Muscle of back (tissue), 11 donors: Measurements from ENCODE around the gene TRAF3. TPM values are rescaled to one million over a fixed set of nuclear protein-coding genes. Genes with fewer than 3 reads are reported as not detected.
A peak's percentile ranks its signal among the peaks of the same experiment; 100 is the strongest.
"Not testable (repeated sequence)": the region's sequence is repeated elsewhere in the genome, so short reads cannot be mapped to it uniquely, and the experiment has no call there.

Source experiments
- DNase-seq, 3 donors: peaks; one replicate each; pipeline versions ENCODE4 v3.0.0 to v3.0.0-alpha.2; 2013
- polyA plus RNA-seq, 10 donors: library from polyadenylated mRNA; unstranded; fragments of 120-200 nt; gene quantifications; one replicate each; pipeline ENCODE4 v1.2.1, GENCODE V29; 2013; ENCODE audit not compliant: insufficient read length in 10 of 10

TRAF3 gene
- polyA plus RNA-seq, 10 donors: 10.9 to 18.9 (median 12.5) TPM

DNA sequence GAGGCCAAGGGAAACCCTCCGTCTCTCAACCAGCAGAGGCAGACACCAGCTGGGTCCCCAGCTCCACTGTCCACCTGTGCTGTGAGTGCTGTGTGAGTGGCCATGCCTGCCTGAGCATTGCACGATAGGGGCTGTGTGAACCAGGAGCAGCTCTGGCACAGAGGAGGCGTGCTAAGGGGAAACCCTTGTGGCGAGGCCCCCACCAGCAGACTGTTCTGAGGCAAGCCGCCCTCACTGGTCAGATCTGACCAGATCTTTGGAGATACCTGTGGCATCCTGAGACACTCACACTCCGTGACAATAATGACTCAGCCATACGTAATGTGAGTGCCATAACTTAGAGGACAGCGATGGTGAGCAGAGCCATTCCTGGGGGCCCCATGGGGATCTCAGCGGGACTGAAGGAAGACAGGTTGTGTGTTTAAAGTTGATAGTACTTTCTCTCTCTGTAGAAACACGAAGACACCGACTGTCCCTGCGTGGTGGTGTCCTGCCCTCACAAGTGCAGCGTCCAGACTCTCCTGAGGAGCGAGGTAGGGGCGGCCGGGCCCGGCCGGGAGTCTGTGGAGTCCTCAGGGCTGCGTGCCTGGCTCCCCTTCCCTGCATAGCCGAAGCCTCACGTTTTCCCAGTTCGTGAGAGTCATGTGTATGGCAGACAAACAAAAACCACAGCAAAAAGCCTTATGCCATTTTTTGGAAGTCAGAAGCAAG lies 108.6 kb downstream of the TRAF3 start:
- no peak for DNase-seq

DNA sequence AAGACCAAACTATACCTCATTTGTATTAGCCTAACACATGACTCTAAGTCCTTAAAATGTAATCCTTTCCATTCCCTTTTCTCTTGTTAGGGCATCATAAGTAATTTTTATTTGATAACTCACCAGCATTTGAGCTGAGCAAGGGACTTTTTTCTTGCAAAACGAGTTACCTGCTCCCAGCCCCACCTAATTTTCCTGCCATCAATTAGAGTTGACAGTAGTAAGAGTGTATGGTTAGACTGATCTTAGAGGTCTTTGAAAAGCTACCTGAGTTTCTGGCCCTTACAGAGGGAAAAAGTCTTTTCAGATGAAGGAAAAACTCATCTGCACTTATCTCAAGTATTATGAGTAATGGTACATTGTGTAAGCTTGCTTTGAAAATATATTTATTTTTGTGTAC lies 111.5 kb downstream of the TRAF3 start:
- DNase-seq: no peak

DNA sequence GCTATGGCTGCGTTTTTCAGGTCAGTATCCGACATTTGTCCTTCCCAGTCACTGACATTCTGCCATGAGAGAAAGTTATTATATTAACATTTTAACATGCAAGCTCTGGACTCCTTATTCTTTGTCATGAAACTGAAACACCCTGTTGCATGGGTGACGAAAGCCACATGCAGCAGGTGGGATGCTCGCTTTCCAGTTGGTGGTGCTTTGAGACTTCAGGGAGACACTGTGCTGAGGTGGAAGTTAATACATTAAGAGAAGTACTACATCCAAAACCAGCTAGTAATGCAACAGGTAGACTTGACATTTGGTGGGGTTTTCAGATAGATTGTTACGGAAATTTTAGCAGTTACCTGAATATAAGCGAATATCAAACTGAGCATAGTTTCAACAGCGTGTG lies 112.4 kb downstream of the TRAF3 start:
- no peak for DNase-seq

DNA sequence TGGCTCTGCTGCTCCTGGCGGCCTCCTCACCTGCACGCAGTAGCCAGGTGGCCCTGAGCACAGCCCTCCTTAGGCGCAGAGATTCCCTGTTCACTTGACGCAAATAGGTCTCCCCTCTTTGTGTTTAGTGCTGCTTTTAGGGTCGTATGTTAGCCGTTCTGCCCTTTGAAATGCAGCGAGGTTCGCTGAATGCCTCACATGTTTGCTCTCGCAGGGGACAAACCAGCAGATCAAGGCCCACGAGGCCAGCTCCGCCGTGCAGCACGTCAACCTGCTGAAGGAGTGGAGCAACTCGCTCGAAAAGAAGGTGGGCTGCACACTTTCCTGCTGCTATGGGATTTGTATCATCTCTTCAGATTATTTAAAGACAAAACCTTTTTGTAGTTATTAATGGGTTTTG lies 113.9 kb downstream of the TRAF3 start:
- DNase-seq: no peak

DNA sequence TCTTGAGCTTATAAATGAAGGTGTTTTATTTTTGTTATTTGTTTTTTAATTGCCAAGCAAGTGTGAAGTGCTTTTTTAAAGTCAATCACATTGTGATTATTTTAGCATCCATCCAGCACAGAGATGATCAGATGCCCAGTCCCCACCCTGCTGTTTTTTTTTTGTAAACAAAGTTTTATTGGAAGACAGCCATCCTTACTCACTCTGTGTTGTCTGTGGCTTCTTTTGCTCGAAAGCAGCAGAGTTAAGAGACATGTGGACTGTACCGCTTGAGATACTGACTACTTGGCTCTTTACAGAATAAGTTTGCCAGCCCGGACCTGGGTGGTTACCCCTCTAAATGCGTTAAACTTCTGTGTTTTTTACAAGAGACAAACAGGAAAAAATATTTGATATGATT lies 114.3 kb downstream of the TRAF3 start:
- no peak for DNase-seq

DNA sequence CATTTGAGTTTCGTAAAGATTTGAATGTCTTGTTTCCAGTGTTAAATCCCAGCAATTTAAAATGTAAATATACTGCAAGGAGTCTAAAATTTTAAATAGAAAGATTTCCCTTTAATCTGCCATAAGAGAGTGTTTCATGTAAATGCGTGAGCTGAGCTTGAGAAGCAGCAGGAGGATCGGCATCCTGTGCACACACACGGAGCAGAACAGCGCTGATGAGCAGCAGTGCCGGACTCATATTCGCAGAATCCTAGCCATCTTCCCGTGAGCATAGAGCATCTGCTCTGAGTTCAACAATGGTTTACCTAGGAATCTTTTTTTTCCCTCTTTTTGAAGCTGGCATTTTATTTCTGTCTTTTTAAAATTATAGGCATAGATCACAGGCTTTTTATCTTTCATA lies 115.4 kb downstream of the TRAF3 start:
- DNase-seq: no peak

DNA sequence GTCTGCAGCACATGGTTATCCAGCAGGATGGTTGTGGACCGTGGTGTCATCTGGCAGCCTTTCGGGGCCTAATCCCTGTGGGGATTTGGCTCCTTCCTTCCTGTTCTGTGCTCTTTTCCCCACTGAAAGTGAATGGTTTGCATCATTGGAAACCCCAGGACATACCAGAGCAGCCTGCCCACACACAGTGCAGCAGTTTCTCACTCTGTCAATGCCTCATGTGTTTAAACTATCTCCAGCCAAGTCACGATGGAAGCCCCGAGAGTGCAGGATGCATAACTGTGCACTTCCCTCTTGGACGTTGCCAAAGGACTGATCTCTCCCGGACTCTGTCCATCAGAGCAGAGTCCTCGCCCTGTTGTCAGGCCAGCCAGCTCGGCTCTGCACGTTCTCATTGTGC lies 116.2 kb downstream of the TRAF3 start:
- DNase-seq: peak; percentile 77 to 92 (median 86)

DNA sequence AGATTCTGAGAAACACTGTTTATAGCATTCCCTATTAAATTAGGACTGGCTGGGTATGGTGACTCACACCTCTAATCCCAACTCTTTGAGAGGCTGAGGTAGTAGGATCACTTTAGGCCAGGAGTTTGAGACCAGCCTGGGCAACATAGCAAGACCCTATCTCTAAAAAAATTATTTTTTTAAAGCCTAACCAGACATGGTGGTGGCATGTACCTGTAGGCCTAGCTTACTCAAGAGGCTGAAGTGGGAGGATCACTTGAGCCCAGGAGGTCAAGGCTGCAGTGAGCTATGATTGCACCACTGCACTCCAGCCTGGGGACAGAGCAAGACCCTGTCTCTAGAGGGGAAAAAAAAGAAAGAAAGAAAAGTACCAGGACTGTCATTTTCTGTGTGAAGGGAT lies 119.5 kb downstream of the TRAF3 start:
- not testable (repeated sequence) for DNase-seq

DNA sequence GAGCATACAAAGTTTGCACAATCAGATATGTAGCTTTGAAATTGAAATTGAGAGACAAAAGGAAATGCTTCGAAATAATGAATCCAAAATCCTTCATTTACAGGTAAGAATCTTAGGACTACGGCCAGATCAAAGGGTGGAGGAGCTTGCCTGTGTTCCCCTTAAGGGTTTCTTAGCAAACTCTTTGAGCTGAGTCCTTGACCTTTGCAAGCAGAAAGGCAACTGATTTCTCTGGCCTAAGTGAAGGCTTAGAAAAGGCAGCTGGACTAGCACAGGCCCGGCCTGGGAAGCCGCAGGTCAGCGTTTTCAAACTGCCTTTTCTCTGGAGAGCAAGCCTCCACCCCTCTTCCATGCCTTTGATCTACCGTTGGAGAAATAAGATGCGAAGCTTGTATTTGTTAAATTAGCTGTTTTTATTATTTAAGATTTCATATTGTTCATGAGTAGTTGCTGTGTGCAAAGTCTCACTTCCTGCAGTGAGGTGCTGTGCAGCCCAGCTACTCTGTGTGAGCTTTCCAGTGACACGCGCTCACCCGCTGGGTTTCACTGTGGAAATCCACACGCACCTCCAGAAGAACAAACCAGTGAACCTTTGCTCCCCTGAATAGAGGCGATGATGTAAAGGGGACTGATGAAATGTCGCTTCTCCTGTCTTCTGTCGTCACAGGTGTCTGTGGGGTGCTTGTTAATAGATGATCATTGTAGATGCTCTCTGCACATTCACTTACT lies 120.2 kb downstream of the TRAF3 start:
- DNase-seq: no peak

DNA sequence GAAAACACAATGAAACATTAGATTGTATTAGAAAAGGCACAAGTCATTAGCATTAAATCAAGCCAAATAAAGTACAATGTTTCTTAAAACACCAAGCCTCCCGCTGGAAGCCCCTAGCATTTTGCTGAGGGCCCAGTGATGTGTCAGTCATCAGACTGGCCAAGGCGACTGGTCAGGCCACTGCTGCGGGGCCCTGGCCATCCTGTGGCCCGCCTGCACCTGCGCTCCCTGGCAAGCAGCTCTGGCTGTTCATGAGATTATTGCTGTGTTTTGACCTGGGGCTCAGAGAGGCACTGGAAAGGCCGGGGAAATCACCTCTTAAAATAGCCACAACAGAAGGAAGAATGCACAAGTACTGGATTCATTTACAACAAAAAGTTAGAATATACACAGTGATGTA lies 121.0 kb downstream of the TRAF3 start:
- no peak for DNase-seq

DNA sequence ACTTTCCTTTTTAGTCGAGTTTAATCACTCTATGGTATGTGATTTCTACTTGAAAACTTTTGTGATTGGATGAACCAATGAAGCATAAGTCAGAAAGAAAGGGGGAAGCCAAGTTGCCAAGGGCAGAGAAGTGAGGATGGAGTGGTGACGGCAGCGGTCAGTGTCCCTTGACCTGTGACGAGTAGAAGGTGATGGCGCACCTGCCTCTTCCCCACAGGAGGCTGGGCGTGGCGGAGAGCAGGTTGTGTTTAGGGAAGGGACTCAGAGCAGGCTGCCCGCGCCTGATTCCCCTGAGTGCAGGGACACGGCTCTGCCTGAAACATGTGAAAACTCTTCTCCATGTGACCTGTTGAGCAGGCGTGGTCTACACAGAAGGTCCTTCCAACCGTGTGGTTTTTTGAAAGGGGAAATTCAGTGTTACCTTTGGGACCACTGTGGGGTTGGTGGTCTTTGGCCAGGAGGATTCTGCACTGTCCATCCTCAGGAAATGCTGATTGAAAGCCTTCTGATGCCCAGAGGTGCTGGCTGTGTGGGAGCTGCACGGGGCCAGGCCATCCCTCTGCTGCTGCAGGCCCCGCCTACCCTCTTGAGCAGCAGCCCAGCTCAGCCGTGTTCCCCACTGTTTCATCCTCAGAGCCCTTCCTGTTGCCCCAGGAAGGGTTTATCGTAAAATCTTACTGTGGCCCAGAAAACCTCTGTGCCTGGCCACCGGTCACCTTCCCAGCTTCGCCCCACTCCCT lies 121.7 kb downstream of the TRAF3 start:
- no peak for DNase-seq

DNA sequence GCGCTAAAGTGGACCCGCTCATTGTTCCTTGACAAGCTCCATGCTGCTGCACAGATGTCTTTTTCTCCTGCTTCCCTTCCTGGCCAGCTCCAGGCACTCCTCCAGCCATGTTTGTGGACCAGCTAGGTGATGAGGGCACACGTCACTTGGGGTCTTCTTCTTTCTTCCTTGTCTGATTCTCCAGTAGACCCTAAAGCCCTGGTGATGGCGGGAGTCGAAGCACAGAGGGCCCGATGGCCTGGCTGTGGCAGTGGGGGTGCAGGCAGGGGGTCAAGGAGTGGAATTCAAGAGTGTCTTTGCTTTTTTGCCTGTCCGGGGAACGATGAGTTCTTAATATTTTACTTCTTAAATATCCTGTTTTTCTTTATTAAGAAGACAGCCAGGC lies 122.3 kb downstream of the TRAF3 start:
- DNase-seq: no peak

DNA sequence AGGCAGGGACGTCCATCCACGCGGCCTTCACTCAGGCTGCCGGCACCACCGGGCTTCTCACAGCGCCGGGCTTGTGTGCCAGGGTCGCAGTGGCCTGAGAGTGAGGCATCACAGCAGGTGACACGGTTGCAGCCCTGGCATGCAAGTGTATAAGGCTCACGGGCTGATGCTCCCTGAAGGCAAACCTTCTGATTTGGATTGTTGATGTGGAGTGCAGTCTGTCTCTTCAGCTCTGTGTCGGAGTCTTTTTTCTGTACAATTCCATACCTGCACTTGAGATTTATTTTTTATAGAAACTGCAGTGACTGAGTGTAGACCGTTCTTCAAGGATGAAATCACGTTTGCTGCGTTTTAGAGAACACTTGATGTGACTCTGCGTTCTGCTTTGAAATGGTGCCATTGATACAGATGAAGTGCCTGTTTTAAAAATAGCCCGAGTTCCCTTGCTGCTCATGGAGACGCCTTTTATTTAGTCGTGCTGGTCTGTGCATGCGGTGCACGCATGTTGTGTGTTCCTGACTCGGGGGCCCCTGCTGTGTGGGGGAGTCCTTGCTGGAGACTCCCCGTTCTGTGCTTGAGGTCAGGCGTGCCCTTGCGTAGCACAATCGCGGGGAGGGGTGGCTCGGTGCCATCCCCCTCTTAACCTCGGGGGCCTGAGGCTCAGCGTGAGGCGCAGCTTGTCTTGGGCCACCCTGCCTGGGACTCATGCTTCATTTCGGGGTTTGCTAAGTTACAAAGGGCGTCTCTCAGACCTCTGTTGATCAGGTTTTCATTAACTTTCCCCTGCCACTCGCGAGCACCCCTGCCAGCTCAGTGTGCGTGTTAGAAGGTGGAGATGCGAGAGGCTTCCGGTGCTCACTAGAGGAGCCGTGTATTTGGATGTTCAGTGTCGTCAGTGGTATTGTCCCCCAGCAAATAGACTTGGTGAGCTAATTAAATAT lies 123.7 kb downstream of the TRAF3 start:
- no peak for DNase-seq

DNA sequence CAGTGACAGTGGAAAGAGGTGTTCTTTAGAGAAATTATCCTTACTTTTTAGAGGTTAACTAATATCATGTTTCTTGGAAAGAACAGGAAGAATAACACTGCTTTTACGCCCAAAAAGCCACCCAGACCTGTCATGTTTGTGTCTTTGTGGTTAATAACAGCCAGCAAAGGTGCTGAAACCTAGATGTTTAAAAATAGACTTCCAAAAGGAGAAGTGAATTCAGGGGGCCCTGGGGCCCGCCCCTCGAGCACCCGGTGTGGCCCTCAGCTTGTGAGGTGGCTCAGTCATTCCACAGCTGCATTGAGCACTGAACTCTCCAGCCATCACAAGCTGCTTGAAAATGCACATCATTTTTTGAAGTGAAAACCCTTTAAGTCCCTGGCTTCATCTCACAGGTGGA lies 124.4 kb downstream of the TRAF3 start:
- no peak for DNase-seq

DNA sequence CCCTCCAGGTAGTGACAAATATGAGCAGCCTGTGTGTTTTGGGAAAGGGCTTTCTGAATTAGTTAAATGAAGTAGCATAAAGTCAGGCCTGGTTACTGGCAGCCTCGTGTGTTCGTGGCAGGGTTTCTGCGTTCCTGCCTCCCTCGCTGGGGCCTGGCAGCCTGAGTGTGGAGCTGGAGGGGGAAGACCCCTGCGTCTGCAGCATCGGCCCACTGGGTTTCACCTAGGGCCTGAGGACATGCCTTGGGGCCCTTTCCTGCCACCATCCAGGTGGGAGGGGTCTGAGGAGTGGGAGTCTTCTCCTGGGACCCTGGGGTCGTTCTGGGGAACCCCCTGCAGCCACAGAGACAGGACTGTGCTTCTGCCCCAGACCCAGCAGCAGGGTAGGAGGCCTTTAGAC lies 124.8 kb downstream of the TRAF3 start:
- no peak for DNase-seq

DNA sequence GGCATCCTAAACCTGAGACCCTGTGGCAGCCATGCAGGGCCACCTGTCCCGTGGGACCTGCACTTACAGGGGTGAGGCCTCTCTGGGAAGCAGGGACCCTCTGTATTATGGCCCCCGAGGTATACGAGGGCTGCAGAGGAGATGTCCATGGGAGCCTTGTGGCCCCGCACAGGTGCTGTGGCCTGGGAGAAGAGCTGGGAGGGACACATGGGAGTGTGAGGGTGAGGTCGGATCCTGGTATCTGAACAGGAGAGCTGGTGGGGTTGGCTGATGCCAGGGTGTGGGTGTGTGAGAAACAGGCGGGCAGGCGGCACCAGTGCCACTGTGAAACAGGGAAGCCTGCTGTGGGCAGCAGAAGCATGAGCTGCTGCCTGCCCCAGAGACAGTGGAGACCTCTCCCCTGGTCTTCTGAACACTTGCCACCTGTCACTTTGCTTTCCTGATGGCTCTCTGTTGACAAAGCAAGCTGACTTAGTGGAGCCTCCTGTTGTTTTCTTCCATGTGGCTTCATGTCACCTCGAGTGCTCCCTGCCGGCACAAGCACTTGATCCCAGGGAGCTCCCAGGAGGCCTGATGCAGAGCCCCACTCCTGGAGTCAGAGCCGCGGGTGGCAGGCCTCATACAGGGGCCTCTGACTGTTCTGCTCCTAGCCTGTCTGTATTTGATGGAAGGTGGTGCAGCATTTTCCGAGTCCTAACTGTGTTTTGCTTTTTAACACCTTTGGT lies 125.4 kb downstream of the TRAF3 start:
- DNase-seq: no peak

DNA sequence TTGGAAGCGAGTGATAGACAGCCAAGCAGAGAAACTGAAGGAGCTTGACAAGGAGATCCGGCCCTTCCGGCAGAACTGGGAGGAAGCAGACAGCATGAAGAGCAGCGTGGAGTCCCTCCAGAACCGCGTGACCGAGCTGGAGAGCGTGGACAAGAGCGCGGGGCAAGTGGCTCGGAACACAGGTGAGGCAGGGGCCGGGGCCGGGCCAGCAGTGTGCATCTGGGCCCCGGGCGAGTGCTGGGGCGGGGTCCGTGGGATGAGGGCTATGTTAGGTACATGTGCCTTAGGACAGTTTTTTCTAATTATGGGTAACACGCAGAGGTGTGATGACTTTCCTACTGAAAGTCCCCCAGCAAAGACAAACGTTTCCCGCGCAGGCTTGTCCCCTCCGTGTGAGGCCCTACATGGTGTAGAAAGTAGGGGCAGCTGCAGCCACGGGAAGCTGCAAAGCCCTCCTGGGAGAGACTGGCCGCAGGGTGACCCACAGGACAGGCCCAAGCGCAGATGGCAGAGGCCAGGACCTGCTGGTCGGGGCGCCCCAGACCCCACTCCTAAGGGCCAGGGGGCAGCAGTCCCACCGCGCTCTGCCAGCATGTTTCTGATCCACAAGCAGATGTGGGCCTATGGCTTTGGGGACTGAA lies 126.1 kb downstream of the TRAF3 start:
- no peak for DNase-seq

DNA sequence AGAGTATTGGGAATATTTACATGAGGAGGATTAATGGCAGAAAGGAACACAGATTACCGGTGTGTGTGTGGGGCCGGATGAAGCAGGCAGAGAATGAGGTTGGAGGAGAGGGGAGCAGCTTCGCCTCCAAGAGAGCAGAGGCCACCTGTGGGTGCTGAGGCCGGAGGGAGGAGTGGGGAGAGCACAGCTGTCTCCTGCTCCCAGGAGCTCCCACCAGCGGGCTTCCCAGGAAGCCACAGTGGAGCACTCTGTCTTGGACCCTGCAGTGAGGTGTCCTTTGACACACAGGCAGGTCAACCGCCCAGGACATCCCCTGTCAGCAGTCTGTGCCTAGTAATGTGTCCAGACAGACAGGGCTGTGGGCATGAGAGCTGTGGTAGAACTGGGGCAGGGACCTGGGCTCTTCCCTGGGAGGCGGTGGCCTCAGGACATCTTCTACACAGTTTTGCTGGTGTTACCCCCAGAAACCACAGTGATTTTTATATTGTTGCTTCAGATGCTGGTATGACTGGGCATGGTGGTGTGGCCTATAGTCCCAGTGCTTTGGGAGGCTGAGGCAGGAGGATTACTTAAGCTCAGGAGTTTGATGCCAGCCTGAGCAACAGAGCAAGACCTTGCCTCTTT lies 126.8 kb downstream of the TRAF3 start:
- DNase-seq: no peak

DNA sequence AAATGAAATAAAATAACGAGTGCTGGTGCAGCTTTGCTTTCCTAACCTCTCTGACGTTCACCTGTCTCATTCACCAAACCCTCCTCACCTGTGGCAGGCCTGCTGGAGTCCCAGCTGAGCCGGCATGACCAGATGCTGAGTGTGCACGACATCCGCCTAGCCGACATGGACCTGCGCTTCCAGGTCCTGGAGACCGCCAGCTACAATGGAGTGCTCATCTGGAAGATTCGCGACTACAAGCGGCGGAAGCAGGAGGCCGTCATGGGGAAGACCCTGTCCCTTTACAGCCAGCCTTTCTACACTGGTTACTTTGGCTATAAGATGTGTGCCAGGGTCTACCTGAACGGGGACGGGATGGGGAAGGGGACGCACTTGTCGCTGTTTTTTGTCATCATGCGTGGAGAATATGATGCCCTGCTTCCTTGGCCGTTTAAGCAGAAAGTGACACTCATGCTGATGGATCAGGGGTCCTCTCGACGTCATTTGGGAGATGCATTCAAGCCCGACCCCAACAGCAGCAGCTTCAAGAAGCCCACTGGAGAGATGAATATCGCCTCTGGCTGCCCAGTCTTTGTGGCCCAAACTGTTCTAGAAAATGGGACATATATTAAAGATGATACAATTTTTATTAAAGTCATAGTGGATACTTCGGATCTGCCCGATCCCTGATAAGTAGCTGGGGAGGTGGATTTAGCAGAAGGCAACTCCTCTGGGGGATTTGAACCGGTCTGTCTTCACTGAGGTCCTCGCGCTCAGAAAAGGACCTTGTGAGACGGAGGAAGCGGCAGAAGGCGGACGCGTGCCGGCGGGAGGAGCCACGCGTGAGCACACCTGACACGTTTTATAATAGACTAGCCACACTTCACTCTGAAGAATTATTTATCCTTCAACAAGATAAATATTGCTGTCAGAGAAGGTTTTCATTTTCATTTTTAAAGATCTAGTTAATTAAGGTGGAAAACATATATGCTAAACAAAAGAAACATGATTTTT lies 128.2 kb downstream of the TRAF3 start:
- DNase-seq: no peak
